Loucy (cell line): ENCODE data around the gene EFCAB12.

Experiments
- EZH2phosphoT487 ChIP-seq: fragments of 200-600 bp; IDR thresholded peaks from 2 replicates; pipeline ENCODE4 v1.6.1; 2018; ENCODE audit warnings: antibody characterized with exemption, mild to moderate bottlenecking, moderate library complexity, borderline replicate concordance
- TF ChIP-seq, protein P1 (sequence below): fragments of 200-600 bp; sonication (generic); conservative IDR thresholded peaks from 2 replicates; pipeline ENCODE4 v1.5.1; 2014; ENCODE audit warnings: mild to moderate bottlenecking, antibody characterized with exemption, low read length

DNA sequence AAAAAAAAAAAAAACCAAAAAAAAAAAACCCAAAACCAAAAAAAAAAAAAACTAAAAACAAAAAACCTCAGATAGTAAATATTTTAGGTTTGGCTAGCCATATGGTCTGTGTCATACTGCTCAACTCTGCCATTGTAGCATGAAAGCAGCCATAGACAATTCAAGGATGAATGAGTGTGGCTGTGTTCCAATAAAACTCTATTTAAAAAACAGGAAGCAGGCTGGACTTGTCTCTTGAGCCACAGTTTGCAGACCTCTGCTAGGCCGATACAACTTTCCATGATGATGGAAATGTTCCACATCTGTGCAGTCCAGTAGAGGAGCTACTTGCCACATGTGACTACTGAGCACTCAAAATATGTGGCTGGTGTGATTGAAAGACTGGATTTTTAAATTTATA is 11.1 kb downstream of the EFCAB12 start:
- TF ChIP-seq, protein P1, sequence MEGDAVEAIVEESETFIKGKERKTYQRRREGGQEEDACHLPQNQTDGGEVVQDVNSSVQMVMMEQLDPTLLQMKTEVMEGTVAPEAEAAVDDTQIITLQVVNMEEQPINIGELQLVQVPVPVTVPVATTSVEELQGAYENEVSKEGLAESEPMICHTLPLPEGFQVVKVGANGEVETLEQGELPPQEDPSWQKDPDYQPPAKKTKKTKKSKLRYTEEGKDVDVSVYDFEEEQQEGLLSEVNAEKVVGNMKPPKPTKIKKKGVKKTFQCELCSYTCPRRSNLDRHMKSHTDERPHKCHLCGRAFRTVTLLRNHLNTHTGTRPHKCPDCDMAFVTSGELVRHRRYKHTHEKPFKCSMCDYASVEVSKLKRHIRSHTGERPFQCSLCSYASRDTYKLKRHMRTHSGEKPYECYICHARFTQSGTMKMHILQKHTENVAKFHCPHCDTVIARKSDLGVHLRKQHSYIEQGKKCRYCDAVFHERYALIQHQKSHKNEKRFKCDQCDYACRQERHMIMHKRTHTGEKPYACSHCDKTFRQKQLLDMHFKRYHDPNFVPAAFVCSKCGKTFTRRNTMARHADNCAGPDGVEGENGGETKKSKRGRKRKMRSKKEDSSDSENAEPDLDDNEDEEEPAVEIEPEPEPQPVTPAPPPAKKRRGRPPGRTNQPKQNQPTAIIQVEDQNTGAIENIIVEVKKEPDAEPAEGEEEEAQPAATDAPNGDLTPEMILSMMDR: no peak
- no peak for TF ChIP-seq EZH2phosphoT487
